ENCODE data around the gene PIK3CG.
"Not testable (repeated sequence)": the region's sequence is repeated elsewhere in the genome, so short reads cannot be mapped to it uniquely, and the experiment has no call there.

The PIK3CG gene

DNA sequence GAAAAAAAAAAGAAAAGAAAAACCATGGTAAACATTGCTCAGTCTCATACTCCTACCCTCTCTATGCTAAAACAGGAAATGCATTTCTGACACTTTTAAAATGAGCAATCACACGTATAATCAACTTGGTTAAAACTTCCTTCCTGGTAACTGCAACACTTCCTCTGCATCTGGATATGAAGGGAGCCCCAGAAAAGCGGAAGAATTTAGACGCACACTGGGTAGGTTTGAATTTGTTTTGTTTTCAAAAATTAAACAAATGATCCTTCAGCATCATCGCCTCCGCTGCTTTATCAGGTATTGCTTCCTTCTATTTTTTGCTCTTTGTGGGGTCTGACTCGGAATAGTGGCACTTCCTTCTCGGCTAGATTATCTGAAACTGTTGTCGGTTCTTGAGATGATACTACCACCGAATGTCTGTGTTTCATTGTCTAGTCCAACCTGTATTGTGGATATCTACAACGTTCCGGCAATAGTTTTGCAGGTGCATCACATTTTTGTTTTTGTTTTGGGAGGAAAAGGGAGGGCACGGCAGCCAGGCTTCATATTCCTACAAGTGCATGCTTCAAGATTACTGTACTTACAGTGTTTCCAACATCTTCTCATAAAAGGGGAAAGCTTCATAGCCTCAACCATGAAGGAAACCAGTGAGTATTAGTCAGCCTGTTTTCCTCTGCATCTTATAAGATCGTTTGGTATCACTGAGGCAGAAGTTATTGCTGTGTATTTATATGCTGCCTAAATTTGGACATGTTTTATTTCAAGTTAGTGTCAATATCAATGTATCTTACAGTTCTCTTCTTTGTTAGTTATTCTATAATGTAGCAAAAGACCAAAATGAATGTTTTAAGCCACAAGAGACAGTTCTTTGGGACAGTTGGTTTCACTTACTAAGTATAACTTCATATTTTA, at the start of gene PIK3CG:
Gene PIK3CG (plus strand): TSS at position 153 of the 912 bp plus-strand sequence. CDS start 2,280 bp downstream, outside the sequence.
- peak; percentile 93 for DNase-seq

DNA sequence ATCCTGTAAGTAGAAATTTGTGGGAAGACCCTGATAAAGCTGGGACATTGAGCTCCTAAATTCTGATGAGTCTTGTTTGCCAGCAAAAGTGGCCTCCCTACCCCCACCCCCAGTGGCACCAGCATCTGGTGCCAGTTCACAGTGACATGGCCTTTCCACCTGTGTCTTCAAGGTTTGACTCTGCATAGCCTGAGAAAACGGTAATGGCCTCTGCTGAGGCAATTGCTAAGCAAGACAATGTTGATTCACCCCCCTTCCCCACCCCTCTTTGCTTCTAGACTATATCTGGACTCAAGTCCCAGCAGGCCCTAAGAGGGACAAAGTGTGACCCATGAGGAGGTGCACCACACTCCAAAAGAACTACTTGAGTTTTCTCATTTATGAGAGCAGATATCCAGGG, 48.0 kb upstream of the PIK3CG start:
- DNase-seq: no peak

DNA sequence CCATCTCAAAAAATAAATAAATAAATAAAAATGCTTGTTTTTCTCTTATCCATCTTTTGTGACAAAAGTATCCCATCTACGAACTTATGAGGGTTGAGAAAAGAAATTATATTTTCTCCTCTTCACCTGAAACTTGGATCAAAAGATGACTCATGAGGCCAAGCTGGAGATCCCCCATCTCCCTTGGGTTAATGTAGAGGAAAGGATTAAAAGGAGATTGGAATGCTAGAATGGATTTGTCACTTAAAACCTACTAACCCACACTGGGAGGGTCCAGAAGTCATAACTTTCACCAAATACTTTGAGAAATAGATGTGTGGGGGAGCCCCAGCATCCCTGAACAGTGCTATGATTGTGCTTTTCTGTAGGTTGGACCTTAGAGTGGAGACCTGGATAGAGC, 46.3 kb upstream of the PIK3CG start:
- no peak for DNase-seq

DNA sequence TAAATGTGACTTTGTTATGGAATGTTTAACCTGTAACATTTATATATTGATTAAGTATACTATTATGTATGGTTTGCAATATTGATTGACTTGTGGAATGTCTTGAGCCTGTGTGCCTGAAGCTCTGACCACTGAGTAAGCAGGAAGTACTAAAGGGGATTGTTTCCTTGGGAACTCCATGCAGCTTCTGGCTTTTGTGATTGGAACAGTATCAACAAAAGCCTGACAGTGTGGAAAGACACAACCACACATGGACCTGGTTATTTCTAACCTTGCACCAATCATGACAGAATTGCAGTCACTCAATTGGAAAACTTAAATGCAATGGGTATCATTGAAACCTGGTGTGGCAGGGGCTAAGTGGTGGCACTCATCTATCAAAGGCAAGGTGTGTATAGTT, 45.5 kb upstream of the PIK3CG start:
- DNase-seq: no peak

DNA sequence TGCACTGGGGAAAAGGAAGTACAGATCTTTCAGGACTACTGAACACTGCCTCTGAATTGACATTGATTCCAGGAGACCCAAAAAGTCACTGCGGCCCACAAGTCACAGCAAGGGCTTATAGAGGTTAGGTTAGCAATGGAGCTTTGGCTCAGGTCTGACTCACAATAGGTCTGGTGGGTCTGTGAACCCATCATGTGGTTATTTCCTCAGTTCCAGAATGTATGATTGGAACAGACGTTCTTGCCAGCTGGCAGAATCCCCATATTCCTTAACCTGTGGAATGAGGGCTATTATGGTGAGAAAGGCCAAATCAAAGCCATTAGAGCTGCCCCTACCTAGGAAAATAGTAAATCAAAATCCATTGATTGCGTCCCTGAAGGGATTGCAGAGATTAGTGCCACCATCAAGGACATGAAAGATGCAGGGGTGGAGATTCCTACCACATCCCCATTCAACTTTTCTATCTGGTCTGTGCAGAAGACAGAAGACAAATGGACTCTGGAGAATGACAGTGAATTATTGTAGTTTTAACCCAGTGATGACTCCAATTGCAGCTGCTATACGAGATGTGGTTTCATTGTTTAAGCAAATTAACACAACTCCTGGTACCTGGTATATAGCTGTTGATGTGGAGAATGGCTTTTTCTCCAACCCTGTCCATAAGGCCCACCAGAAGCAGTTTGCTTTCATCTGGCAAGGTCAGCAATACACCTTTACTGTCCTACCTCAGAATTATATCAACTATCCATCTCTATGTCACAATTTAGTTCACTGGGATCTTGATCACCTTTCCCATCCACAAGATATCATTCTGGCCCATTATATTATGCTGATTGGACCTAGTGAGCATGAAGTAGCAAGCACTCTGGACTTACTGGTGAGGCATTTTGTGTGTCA, 44.5 kb upstream of the PIK3CG start:
- DNase-seq: no peak

DNA sequence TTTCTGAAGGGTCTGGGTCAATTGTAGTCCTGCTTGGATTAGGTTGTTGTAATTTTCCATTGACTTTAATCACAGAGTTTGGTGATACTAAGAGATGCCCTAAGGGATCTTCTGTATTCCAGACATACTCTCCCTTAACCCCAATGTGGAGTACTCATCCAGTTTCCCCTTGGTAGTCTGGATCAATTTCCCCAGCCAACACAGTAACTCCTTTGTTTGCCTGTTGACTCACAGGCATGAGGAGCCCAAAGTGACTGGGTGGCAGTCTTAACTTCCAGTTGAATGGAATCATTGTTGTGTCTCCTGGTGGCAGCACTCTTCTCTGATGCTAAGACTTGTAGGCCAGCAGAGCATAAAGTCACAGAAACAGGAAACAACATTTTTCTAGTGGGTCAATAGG, 41.5 kb upstream of the PIK3CG start:
- no peak for DNase-seq

DNA sequence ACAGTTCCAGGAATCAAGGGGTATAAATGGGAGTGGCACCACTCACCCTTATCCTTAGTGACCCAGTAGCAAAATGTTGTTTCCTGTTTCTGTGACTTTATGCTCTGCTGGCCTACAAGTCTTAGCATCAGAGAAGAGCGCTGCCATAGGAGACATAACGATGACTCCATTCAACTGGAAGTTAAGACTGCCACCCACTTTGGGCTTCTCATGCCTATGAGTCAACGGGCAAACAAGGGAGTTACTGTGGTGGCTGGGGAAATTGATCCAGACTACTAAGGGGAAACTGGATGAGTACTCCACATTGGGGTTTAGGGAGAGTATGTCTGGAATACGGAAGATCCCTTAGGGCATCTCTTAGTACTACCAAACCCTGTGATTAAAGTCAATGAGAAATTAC, 40.6 kb upstream of the PIK3CG start:
- DNase-seq: no peak

DNA sequence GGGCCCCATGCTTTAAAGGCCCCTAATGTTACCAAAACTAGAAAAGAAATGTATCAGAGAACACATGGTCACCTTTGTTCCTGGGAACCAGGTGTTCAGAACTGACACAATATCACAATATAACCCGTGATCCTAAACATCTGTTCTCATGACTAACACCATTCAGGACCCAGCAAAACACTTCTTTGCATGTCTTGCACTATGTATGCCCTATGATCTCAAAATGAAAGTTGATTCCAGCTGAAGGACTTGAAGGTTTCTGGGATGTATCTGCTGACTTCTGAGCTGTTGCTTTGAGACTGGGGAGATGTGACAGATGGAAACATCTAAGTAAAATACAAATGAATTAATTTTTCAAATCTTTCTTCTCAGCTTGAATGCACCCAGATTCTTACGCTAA, 37.5 kb upstream of the PIK3CG start:
- no peak for DNase-seq

DNA sequence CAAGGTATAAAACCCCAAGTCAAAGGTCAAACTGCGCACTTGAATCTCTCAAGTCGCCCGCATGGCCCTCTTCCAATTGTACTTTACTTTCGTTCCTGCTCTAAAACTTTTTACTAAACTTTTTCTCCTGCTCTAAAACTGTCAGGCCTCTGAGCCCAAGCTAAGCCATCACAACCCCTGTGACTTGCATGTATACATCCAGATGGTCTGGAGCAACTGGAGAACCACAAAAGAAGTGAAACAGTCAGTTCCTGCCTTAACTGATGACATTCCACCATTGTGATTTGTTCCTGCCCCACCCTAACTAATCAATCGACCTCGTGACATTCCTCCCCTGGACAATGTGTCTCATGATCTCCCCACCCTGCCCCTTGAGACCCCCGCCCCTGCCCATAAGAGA, 35.6 kb upstream of the PIK3CG start:
- DNase-seq: no peak

DNA sequence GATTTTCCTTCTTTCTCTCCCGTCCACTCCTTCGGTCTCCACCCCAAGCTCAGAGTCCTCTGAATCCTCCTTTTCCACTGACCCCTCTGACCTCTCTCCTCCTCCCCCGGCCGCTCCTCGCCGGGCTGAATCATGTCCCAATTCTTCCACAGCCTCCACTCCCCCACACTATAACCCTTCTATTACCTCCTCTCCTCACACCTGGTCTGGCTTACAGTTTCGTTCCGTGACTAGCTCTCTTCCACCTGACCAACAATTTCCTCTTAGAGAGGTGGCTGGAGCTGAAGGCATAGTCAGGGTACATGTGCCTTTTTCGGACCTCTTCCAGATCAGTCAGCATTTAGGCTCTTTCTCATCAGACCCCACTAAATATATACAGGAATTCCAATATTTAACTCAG, 34.2 kb upstream of the PIK3CG start:
- not testable (repeated sequence) for DNase-seq

DNA sequence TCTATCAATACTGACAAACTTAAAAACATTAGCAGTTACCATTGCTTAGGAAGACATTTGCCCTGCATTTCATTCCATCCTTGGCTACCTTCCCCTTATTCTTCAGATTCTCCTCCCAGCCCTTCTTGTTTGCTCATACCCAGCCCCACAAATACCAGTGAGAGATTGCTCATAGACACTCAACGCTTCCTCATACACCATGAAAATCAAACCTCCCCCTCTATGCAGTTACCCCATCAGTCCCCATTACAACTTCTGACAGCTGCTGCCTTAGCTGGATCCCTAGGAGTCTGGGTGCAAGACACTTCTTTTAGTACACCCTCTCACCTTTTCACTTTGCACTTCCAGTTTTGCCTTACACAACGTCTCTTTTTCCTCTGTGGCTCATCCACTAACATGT, 28.3 kb upstream of the PIK3CG start:
- DNase-seq: no peak

DNA sequence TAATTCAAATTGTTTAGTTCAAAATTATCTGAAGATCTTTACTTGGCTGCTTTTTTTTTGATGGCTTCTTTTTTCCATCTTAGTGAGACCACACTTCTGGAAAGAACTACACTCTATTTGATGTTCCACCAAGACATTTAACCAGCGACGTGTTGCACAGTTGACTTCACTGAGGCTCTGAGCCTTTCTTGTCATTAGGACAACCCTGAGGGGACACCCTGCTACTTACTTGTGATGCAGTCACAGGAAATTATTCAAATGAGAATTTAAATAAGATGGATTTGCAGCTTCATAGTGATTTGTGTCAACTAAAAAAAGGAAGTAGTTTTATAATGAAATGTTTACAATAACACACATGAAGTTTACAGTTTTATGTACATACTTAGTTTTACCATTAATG, 25.6 kb upstream of the PIK3CG start:
- no peak for DNase-seq

DNA sequence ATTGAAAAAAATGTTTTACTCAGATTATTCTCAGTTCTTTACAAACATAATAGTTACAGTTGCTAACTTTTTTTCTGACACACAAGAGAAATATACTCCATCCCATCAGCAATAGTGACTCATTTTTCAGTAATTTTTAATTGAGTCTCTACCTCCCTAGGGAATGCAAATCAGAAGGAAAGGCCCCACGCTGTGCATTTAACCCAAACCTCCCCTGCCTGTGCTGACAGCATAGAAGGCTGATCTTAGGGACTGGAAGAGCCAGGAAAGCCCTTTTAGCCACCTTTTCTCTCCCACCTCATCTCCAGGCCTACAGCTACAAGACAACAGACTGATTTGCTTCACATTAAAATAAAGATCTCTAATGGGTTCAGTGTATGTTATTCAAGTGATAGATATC, 24.7 kb upstream of the PIK3CG start:
- DNase-seq: no peak

DNA sequence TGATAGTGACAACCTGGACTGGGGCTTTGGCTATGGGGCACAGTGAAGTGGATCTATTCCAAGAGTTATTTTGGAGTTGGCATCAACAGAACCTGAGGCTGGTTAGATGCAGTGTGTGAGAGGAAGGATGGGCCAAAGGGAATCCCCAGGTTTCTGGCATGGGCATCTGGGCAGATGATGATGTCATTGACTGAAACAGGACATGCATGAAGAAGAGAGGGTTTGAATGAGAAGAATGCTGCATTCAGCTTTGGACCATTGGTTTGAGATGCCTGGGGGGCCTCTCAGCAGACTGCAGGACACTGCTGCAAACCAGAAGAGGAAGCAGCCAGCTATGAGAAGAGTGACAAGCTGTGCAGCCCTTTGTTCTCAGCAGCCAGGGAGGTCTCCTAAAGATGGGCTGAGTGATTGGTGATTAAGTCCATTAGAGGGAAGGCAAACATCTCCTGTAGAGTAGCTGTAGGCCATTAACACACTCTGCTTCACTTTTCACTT, 23.1 kb upstream of the PIK3CG start:
- DNase-seq: no peak

DNA sequence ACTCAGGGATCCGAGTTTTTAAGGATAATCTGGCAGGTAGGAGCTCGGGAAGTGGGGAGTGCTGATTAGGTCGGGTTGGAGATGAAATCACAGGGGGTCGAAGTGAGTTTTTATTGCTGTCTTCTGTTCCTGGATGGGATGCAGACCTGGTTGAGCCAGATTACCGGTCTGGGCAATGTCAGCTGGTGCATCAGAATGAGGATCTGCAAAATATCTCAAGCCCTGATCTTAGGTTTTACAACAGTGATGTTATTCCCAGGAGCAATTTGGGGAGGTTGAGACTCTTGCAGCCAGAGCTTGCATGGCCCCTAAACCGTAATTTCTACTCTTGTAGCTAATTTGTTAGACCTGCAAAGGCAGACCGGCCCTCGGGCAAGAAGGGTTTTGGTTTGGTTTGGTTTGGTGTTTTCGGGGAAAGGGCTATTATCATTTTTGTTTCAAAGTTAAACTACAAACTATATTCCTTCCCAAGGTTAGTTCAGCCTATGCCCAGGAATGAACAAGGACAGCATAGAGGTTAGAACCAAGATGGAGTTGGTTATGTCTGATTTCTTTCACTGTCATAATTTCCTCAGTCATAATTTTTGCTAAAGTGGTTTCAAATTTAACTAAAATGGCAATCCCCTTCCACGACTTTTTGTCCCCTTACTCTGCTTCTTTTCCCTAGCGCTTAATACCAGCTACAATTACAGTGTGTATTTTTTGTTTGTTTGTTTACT, 20.6 kb upstream of the PIK3CG start:
- DNase-seq: no peak

DNA sequence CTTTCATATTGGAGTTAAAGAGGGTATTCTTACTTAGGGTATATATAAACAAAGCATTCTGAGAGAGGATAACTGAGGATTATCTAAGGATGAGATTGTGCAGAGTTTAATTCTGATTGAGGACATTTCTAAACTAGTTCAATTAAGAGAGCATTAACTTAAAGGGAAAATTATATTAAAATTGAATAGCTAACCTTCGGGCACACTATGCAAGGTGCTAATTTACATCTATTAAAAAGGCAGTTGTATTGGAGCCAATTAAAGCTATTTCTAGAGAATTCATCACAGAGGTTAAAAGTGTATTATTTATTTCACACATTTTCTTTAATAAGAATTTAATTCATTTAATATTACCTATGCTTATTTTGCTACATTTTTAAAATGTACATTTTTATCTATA, 17.0 kb upstream of the PIK3CG start:
- no peak for DNase-seq

DNA sequence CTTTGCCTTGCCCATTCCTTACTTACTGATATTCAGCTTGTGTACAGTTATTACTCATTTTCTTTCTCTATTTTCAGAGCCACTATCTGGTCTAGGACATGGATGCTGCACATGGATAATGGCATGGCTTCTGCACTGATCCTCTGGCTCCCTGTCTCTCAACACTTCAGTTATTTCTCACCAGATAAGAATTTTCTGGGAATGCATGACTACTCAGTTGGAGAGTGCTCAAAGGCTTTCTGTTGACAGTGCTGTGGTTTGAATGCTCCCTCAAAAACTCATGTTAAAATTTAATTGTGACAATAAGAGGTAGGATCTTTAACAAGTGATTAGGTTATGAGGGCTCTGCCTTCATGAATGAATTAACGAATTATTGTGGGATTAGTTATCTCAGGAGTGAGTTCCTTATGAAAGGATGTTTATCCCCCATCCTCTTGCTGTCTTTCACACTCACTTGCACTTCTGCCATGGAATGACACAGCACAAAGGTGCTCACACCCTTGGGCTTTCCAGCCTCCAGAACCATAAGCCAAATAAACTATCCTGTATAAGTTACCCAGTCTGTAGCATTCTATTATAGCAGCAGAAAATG, 16.1 kb upstream of the PIK3CG start:
- DNase-seq: no peak

DNA sequence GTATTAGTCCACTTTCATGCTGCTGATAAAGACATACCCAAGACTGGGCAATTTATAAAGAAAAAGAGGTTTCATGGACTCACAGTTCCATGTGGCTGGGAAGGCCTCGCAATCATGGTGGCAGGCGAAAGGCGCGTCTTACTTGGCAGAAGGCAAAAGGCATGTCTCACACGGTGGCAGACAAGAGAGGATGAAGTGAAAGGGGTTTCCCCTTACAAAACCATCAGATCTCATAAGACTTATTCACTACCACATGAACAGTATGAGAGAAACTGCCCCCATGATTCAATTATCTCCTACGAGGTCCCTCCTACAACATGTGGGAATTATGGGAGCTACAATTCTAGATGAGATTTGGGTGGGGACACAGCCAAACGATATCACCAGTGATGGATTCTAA, 13.4 kb upstream of the PIK3CG start:
- not testable (repeated sequence) for DNase-seq

DNA sequence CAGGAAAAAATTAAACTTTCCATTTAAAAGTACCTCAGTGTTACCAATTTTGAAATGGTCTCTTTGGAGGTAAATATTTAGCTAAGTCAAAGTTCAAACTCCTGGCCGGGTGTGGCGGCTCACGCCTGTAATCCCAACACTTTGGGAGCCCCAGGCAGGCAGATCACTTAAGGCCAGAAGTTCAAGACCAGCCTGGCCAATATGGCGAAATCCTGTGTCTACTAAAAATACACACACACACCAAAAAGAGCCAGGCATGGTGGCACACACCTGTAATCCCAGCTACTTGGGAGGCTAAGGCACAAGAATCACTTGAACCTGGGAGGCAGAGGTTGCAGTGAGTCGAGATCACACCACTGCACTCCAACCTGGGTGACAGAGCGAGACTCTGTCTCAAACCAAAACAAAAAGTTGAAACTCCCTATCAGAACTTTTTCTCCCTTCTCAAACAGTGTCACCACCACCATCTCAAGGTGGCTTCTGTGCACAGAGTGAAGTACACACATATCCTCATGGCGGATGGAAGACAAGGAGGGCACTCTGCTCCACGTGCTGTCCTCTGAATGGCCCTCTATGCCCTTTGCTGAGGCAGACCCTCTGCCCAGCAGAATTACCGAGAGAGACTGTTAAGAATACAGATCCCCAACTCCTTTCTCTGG, 11.7 kb upstream of the PIK3CG start:
- no peak for DNase-seq

DNA sequence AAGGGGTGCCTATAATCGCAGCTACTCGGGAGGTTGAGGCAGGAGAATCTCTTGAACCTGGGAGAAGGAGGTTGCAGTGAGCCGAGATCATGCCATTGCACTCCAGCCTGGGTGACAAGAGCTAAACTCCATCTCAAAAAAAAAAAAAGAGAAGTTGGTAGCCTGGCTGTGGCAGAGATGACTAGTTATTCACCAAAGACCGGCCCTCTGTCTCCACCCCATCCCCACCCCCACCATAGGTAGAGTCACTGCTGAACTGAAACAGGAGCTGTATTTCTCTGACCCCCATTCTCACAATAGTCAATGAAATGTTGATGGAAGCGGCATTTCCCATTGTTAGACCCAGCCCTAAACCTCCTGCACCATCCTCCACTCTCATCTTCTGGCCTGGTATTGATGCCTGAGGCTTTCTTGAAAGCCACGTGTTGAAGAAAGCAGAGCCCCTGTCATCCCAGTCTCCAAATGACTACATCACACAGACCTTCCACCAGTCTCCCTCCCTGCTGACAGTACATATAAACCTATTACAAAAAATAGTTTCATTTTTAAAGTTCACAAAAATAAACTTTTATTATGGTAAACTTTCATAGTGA, 9.4 kb upstream of the PIK3CG start:
- no peak for DNase-seq
